Hematopoietic multipotent progenitor cell (in vitro differentiated cells): ENCODE data around the gene EGFLAM. TPM values are rescaled to one million over a fixed set of nuclear protein-coding genes. Genes with fewer than 3 reads are reported as not detected.

ENCODE experiments used
- small RNA-seq: library from RNA; depleted of rRNA; stranded (forward); fragments of <200 nt; gene quantifications from one replicate; pipeline ENCODE3, GENCODE V24; 2012
- total RNA-seq: library from RNA; depleted of rRNA; stranded (reverse); fragments of >200 nt; gene quantifications from one replicate; pipeline ENCODE4 v1.2.3, GENCODE V29; 2012

EGFLAM gene
- total RNA-seq, 1 donor: under 0.01 TPM

Small RNA genes lying within 50 kb of the gene (small RNA-seq; reads per million reads assigned to genes)
- gene AC091839.1: not detected
